NCI-H510A treated with DMSO at 0.1 percent for 48 hours (cell line): ENCODE results near the gene DLL1.

ENCODE experiments used
- DNase-seq: peaks from one replicate; lab custom pipeline; 2025; lab: John Stamatoyannopoulos, UW

The DLL1 gene

DNA sequence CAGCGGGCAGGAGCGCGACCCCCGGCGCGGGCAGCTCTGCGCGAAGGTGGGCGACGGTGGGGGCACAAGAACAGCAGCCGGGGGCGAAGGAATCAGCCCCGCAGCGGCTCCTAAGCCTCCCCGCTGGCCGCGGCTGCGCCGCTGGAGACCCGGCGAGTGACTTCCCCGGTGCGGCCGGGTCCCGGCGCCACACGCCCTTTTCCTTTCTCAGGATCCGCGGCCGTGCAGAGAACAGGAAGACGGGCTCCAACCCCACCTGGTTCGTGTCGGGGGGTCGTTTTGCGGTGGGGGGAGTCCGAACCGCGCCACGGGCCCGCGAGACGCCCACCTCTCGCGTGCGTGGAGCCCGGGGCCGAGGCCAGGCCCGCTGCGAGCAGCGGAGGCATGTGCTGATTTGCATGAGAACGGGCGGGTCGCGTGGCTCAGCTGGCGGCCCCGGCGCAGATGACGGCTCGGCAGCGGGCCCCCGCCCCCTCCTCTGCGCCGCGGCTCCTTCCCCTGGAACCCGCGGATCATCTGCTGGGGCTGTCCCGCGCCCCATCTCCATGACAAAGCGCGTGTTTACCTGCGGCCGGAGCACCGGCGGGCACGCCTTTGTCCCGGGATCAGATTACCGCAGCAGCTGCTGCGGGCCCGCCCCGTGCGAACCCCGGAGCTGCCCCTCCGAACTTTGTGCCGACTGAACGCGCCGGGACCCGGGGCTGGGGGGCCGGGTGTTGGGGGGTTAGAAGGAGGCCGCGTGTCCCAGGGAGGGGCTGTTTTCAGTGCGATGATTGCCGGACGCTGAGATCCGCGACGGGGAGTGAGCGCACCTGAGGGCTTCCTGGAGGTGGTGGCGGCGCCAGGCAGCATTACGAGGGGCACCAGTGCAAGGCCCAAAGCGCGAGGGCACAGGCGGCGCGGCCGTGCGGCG is 4.9 kb upstream of the DLL1 start:
- DNase-seq: no peak

DNA sequence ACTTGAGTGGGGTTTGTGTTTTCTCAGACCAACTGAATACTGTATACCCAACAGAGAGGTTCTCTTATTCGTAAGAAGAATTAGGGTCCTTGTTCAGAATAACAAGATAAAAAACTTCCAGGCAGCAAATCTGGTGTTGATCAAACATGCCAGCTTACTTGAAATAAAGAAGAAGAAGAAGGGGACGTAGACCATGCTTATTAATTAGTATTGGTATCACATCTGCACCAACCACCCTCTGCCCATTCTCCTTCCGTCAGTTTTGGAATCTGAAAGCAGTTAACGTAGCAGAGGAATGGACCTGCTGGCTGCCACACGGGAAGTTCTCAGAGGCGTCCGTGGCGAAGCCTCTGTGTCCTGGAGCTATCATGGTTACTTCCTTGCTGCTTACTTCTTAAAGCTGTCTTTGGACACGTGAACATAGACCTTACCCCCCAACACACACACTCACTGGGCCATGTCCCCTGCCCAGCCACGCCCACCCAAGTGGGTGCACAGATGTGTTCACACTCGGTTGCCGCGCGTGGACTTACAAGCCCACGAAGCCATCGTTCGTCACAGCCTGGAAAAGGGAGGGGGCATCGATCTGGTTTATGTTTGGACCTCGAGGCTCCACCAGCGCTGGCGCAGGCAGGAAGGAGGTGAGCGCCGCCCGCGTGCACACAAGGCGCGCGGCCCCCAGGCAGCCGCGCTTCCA is 4.1 kb upstream of the DLL1 start:
- DNase-seq: no peak

DNA sequence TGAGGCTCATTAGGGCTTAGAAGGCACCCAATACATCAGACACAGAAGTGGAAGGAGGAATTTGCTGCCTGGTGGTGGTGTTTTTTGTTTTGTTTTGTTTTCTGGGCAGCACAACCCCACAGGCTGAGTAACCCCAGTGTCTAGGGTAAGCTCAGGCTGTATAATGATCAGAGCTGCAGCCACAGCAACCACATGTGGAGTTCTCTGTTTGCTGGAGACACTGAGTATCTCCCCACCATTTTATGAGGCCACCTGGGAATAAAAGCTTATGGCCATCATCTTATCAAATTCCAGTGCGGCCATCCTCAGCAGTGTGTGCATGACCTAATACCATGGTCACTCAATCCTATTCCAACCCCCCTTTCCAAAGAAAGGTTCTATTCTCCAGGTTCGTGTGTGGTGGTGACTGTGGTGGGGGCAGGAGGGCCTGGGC is 3.4 kb upstream of the DLL1 start:
- DNase-seq: no peak

DNA sequence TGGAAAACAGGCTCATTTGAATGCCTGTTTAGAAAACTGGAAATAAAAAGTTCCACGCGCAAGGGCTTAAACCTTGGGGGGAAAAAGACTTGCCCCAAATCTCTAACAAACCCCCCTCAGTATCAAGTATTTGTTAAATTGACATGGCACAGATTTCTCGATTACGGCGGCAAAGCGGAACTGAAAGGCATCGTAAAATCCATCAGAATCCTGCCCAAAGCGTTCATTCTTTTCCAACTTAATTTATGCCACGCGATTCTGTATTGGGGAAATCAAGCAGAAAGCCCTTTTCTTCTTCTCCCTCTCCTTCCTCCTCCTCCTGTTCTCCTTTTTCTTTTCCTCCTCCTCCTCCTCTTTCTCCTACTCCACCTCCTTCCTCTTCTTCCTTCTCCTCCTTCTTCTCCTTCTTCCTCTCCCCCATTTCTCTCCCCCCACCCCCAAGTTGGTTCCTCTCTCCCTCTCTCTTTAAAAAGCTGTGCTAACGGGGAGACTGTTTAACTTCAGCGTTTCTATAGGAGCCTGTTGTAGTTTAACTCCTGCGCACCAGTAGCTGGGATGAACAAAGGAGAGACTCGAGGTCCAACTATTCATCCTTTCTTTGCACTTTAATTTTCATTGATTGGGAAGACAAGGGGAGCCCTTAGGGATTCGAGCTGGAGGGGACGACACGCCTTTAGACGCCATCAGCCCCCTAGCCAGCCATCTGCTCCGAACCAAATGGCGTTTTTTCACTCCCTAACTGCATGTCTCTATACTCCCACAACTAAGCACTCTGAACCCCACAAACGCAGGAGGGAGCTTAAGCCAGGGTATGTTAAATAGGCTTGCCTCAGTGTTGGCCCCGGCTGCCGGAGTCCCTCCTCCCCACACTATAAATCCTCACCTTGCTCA is 2.7 kb upstream of the DLL1 start:
- no peak for DNase-seq

DNA sequence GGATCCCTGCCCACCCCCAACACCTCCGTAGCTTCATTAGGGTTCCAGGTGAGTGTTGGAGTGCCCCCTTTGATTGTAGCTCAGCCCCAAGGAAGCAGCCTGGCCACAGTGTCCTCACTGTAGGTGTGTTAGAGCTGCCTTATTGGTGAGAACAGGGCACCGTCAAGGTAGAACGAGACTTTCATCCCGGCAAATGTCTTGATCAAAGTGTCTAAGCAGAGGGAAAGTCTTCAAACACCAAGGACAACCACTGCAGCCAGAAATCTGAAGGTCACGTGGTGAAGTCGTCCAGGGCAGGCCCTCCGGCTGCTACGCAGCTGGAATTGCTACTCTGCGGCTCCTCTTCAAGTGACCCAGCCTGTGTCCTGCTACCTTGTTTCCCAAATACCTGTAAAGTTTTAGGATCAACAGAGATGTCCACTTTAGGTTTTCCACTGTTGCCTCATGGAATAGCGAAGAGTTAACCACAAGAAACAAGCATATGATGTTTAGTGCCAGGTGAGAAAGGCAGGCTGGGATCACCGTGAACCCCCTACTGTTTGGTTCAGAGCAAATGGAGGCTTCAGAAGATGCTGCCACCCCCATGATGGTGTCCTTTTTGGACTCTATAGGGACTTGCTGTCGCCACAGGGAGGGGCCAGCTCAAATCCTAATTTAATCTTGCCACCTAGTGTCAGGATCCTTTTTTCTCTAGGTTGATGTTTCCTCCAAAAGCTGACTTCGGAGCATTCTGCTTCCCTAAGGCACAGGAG is 1.7 kb upstream of the DLL1 start:
- no peak for DNase-seq

DNA sequence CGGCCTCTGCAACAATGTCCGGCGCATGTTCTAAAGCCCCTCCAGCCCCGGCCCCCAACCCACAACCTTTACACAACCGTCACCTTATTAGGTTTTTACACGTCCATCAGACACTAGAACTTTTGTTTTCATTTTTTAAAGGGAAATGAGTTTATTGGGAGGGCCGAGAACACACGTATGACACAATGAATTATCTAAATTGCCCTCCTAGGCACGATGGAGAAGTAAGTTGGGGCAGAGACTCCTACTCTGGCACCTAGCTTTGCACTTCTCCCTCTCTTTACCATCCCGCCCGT is 1.2 kb upstream of the DLL1 start:
- no peak for DNase-seq

DNA sequence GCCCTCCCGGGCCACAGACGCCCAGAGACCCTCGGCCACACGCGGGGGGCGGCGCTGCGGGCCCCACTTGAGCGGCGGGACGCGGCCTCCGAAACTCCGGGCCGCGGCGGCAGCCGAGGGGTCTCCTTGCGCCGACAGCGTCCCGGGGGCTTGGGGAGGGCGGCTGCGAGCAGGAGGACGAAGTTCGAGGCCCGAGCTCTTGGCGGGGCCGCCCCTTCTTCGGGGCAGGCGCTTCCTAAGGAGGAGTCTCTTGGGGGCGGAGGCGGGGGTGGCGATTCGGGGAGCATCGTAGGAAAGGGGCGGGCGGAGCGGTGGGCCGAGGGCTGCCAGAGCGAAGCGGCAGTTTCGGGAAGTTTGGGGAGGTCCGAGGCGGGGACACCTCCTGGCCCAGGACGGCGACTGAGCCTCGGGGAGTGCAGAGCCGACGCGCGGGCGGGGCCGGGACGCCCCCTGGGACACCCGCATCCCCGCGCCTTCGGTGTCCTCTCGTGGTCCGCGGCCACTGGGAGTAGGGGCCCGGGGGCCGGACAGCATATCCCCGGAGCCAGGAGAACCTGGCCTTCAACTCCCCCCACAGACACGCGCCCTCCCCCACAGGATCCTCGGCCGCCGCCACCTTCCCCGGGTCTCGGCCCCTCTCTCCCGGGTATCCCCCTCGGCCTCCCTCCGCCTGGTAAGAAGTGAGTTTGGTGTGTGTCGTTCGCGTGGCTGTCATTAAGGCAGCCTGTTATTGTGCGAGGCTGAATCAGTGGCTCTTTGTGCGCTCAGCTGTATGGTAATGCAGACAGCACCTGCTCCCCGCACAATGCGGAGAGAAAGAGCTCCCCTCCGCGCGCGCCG is 613 bp upstream of the DLL1 start:
- peak; percentile 57 for DNase-seq

DNA sequence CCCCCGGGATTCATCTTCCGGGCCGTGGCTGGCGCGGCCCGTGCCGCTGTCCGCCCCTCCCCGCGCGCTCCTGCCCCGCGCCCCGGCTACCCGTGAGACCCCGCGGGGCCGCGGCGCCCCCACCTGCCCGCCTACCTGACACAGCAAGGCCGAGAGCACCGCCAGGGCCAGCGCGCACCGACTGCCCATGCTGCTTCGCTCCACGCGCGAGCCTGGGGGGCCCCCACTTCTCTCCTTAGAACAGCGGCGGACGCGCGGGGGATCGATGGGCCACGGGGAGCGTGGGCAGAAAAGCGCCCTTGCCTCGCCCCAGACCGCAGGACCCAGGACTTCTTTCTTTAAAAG is 955 bp downstream of the DLL1 start:
- no peak for DNase-seq

DNA sequence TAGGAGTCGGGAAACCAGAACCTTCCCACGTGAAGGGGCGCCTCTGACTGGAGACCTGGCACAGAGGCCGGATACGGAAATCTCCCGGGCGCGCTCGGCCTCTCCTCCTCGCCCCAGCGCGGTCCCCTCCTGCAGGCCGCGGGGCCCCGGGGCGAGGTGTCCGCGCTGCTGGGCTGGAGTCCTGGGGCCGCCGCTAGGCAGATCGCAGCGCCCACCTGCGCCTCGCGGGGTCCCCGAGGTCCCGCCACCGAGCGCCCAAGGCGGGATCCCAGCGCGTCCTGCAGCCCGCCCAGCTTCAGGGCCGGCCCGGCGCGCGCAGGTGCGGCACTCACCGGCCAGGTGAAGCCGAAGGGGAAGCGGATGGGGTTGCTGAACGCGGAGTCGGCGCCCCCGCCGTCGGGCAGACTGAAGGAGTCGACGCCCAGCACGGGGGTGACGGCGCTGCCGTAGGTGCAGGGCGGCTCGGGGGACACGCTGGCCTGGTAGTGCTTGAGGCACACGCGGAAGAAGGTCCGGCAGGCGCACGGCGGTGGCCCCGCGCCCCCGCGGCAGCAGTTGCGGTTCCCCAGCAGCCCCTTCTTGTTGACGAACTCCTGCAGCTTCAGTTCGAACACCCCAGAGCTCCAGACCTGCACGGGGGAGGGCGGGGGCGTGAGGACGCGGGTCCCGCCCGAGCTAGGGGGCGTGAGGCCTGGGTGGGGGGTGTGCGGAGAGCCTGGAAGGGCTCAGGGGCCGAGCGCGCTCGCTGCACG is 1.5 kb downstream of the DLL1 start:
- no peak for DNase-seq

DNA sequence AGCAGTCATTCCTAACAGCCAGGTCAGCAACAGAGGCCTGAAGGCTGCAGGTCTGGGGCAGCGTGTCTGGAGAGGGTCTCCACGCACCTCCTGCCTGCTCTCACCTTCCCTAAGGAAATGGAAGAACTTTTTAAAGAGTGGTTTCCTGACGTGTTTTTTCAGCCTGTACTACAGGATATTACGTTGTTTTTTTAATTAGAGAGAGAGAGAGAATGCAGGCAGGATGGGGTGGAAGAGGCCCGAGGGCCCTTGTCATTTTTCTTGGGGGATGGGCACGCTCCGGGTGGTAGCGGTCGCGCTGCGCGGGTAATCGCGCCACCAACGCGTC is 2.1 kb downstream of the DLL1 start:
- no peak for DNase-seq

DNA sequence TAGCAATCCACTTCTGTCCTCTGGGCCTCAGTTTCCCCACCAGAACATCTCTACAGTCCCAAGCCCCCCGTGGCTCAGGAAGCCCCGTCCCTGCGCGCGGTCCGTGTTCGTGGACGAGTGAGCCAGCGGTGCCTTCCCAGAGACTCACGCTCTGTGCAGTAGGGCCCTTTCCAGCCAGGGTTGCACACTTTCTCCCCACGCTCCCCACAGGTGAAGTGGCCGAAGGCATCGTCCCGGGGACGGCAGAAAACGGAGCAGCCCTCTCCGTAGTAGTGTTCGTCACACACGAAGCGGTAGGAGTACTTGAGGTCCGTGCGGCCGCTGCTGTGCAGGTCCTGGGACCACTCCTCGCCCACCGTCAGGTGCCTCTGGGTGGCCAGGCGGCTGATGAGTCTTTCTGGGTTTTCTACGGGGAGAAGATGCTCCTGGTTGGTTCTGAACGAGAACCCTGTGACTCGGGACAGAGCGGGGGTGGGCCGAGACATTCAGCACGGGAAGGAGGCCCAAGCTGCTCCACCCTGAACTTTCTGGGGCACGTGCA is 2.7 kb downstream of the DLL1 start:
- no peak for DNase-seq

DNA sequence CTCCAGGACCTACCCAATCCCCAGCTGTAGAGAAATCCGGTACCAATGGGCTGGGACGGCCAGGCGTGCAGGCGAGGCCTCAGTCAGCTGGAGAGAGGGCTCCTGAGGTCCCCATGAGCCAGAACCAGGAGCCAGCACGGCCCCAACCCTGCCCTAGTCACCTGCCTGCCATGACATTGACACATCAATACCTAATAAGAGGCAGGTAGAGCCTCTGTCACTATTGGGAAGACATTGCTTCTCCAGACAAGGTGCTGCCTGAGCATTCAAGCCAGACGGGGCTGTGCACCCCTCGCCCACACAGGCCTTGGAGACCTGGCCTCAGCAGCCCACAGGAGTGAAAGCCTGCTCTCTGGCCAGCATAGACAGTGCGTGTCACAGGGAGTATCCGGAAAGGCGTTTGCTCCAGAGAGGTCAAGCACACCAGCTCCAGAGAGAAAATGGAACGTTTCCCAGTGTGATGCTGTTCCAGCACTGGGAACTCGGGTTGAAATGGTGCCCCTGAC is 3.5 kb downstream of the DLL1 start:
- DNase-seq: no peak

DNA sequence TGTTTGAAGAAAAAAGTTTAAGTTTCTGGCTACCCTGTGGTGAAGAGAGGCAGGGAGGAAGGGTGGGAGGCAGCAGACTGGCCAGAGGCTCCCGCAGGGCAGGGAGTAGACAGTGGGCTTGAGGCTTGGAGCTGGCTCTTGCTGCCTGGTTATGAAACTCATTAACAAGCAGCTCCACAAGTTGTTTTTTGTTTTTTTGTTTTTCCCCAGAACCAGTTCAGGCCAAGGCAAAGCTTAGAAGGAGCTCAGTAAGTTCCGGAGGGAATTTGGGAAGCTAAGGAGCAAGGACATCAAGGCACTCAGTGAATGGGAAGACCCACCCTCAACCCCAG is 4.0 kb downstream of the DLL1 start:
- DNase-seq: no peak

DNA sequence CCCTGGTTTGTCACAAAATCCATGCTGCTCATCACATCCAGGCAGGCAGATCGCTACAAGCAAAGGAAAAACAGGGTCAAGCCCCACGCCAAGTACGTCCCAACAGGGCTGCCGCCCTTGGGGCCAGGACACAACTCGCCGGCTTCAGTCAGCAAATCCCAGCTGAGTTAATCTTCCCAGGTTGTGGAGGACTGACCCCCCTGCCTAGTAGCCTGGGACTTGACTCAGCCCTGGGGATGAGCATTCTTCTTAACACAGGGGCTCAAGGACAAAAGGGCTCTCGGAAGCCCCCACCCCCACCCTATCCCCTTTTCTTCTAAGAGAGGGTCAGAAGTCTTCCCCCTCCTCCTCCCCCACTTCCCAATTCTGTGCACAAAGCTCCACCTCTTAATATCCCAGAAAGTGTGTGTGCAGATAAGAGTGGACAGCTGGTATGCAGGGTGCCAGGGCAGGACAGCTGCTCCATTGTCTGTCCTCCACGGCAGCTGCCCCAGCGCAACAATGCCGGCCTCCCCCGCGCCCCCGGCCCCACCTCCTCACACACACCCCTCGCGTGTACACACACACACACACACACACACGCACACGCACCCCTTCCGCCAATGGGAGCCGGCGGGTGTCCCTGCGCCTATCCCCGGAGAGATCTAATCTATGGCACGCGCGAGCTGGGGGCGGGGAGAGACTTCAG is 4.5 kb downstream of the DLL1 start:
- DNase-seq: no peak

DNA sequence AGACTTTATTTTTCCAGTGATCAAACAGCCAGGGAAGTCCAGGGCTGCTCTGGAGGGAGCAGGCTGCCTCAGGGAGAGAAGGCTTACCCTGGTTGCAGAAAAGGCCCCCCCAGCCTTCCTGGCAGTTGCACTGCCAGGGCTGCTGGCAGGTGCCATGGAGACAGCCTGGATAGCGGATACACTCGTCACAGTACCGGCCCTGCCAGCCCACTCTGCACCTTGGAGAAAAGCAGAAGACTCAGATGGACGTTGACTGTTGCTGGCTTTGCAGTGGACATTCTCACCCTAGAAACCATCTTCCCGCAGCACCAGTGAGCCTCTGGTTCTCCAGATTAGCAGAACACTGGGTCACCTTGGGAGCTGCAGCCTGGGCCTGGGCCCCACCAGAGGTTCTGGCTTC is 5.4 kb downstream of the DLL1 start:
- DNase-seq: no peak

DNA sequence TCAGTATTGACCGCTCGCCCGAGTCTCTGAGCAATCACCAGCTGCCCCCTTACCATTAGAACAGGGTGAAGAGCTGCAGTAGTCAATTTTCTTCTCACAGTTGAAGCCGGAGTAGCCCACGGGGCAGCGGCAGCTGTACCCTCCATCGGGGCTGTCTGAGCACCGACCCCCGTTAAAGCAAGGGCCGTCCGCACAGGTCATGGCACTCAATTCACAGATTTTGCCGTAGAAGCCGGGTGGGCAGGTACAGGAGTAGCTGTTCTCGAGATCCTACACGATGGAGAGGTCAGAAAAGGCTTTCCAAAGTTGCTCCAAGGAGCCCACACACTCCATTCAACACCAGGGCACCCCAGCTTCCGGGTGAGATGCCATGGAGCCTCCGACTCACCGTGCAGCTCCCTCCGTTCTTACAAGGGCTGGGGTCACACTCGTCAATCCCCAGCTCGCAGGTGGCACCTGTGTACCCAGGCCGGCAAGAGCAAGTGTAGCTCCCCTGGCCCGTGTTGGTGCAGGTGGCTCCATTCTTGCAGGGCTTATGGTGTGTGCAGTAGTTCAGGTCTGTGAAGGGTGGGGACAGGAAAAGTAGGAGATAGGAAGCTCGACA is 5.9 kb downstream of the DLL1 start:
- DNase-seq: no peak

DNA sequence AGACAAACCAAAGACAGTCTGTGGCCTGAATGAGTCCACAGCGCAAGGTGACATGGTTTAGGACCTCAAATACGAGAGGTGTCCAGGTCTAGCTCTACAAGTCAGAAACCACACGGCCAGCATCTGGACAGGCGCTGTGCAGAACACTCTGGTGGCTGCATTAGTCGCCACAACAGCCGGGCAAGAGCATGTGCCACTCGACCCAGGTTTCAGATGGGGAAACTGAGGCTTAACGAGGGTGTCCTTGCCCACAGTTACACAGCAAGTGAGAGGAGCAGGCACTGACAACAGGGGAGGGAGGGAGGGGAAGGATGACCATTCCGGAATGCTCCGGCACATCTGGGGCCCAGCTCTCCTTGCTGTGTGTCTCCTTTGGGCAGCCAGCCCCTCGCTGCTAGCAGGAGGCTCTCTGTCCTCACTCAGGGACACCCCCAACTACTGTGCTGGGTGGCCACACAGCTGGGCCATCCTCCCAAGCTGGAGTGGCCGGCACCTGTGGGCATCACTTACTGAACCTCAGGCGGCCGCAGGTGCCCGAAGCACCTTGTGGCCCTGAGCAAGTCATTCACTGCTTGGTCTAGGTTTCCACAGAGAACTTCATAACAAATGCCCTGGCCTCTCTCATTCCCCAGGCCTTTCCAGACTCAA is 6.6 kb downstream of the DLL1 start:
- DNase-seq: no peak

DNA sequence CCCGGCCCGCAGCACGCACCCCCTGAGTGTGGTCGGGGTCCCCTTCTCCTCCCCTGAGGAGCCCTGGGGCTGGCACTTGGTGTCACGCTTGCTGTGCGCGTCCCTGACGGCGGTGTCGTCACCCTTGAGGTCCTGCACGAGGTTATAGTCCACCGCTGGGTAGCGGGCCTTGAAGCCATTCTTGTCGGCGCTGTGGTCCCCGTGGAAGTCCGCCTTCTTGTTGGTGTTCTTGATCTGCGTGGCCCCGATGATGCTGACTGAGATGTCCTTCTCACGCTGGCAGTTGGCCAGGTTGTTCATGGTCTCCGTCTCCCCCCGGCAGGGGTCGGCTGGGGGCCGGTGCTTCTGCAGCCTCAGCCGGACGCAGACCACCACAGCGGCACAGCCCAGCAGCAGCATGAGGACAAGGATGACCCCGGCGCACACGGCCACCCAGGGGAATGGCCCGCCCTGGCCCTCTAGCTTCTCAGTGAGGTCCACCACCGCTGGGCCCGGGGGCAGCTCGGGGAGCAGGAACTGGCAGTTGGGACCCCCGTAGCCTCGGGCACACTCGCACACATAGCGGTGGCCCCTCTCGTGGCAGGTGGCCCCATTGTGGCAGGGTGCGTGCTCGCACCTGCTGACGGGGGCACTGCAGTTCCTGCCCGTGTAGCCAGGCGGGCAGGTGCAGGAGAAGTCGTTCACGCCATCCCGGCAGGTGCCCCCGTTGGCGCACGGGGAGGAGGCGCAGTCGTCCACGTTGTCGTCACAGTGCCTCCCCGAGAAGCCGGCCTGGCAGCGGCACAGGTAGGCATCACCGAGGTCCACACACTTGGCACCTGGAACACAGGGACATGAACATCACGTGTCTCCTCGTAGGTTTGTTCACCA is 7.4 kb downstream of the DLL1 start:
- DNase-seq: no peak
